IMR-90 (cell line): ENCODE measurements around the gene NENF. TPM values are rescaled to one million over a fixed set of nuclear protein-coding genes. Genes with fewer than 3 reads are reported as not detected.
A peak's percentile ranks its signal among the peaks of the same experiment; 100 is the strongest.

Source experiments
- ATAC-seq: fragments of 200-7000 bp; cut with Tn5 transposase; 2 replicates; pipeline ENCODE4 v1.9.1; 2020; ENCODE audit warnings: low read depth, mild to moderate bottlenecking, moderate library complexity
- BruUV-seq: library from RNA; stranded (reverse); fragments of 400-500 nt; replicated peaks from 2 replicates; lab custom pipeline; 2021; lab: Mats Ljungman, UMichigan
- CTCF ChIA-PET: fragments of 300-600 bp; formaldehyde crosslinking; extraction: SDS; loops from one replicate; lab custom pipeline; 2021; ENCODE audit warnings: antibody characterized with exemption; lab: Yijun Ruan, JAX
- POLR2A ChIA-PET: fragments of 300-600 bp; sonication (Branson Sonifier 250); formaldehyde crosslinking; loops from one replicate; lab custom pipeline; 2022; ENCODE audit warnings: antibody characterized with exemption; ENCODE audit not compliant: unreplicated experiment; lab: Charles Lee
- DNase-seq: peaks from one replicate; pipeline ENCODE4 v3.0.0; 2013
- H2AFZ ChIP-seq: replicated peaks from 2 replicates; pipeline ENCODE3; 2013; ENCODE audit warnings: low read length, mild to moderate bottlenecking; ENCODE audit not compliant: poor library complexity
- H2AK5ac ChIP-seq: 2 replicates; pipeline ENCODE4 v1.6.1; 2013; ENCODE audit warnings: low read depth, low read length, inconsistent platforms
- H2AK9ac ChIP-seq: replicated peaks from 2 replicates; pipeline ENCODE3; 2013; ENCODE audit warnings: mild to moderate bottlenecking, low read depth, low read length, moderate library complexity; ENCODE audit not compliant: poor library complexity
- H2BK120ac ChIP-seq: 2 replicates; pipeline ENCODE4 v1.6.1; 2013; ENCODE audit warnings: low read depth, low read length, inconsistent platforms
- H2BK15ac ChIP-seq: 3 replicates; pipeline ENCODE4 v1.6.1; 2013; ENCODE audit warnings: low read depth, low read length, inconsistent platforms
- H2BK20ac ChIP-seq: 2 replicates; pipeline ENCODE4 v1.6.1; 2013; ENCODE audit warnings: low read depth, mild to moderate bottlenecking, inconsistent platforms, low read length, moderate library complexity
- H2BK5ac ChIP-seq: 2 replicates; pipeline ENCODE4 v1.6.1; 2013; ENCODE audit warnings: mild to moderate bottlenecking, low read depth, low read length, inconsistent platforms; ENCODE audit not compliant: poor library complexity, severe bottlenecking
- H3K14ac ChIP-seq: replicated peaks from 2 replicates; pipeline ENCODE4 v1.6.1; 2013; ENCODE audit warnings: low read depth, low read length, inconsistent platforms
- H3K18ac ChIP-seq: 2 replicates; pipeline ENCODE4 v1.6.1; 2013; ENCODE audit warnings: low read depth, low read length, control low read depth
- H3K23ac ChIP-seq: 2 replicates; pipeline ENCODE4 v1.6.1; 2013; ENCODE audit warnings: low read depth, low read length, inconsistent platforms
- H3K27ac ChIP-seq: 2 replicates; pipeline ENCODE4 v1.5.1; 2013; ENCODE audit warnings: mild to moderate bottlenecking, control low read depth, low read length; ENCODE audit not compliant: insufficient read depth
- H3K27me3 ChIP-seq: 2 replicates; pipeline ENCODE4 v1.6.1; 2013; ENCODE audit warnings: low read length; ENCODE audit not compliant: control insufficient read depth, insufficient read depth
- H3K36me3 ChIP-seq: 2 replicates; pipeline ENCODE4 v1.6.1; 2013; ENCODE audit warnings: low read length, mixed read lengths; ENCODE audit not compliant: control insufficient read depth, insufficient read depth
- H3K4ac ChIP-seq: 2 replicates; pipeline ENCODE4 v1.6.1; 2013; ENCODE audit warnings: low read depth, low read length, inconsistent platforms
- H3K4me1 ChIP-seq: 2 replicates; pipeline ENCODE4 v1.6.1; 2013; ENCODE audit warnings: low read length, mixed read lengths; ENCODE audit not compliant: control insufficient read depth, insufficient read depth
- H3K4me2 ChIP-seq: 2 replicates; pipeline ENCODE4 v1.6.1; 2013; ENCODE audit warnings: low read depth, mild to moderate bottlenecking, control low read depth, low read length, moderate library complexity
- H3K4me3 ChIP-seq: 2 replicates; pipeline ENCODE4 v1.5.1; 2013; ENCODE audit warnings: low read depth, mild to moderate bottlenecking, control low read depth, low read length, moderate library complexity; ENCODE audit not compliant: insufficient read depth
- H3K56ac ChIP-seq: 2 replicates; pipeline ENCODE4 v1.6.1; 2013; ENCODE audit warnings: low read length, inconsistent platforms; ENCODE audit not compliant: insufficient read depth; ENCODE audit errors: extremely low read depth
- H3K79me1 ChIP-seq, 2 experiments: 2 replicates each; pipeline ENCODE4 v1.6.1; 2013; ENCODE audit warnings: low read length in 2 of 2, inconsistent platforms in 1 of 2, low read depth in 1 of 2
- H3K9ac ChIP-seq: 2 replicates; pipeline ENCODE4 v1.6.1; 2013; ENCODE audit warnings: low read depth, low read length, control low read depth
- H3K9me1 ChIP-seq: 2 replicates; pipeline ENCODE4 v1.6.1; 2013; ENCODE audit warnings: low read length, inconsistent platforms; ENCODE audit not compliant: insufficient read depth
- H3K9me3 ChIP-seq: 2 replicates; pipeline ENCODE4 v1.6.1; 2013; ENCODE audit warnings: low read length; ENCODE audit not compliant: control insufficient read depth, insufficient read depth
- H4K20me1 ChIP-seq: 2 replicates; pipeline ENCODE4 v1.6.1; 2013; ENCODE audit warnings: low read length, inconsistent platforms; ENCODE audit not compliant: insufficient read depth
- H4K5ac ChIP-seq: 2 replicates; pipeline ENCODE4 v1.6.1; 2013; ENCODE audit warnings: mild to moderate bottlenecking, low read depth, low read length, control low read depth
- H4K8ac ChIP-seq, 2 experiments: 2 replicates each; pipeline ENCODE4 v1.6.1; 2013; ENCODE audit warnings: low read depth in 2 of 2, low read length in 2 of 2, control low read depth in 1 of 2, inconsistent platforms in 1 of 2
- H4K91ac ChIP-seq: 2 replicates; pipeline ENCODE4 v1.6.1; 2013; ENCODE audit warnings: low read depth, low read length, inconsistent platforms; ENCODE audit not compliant: insufficient read depth
- CEBPB ChIP-seq: IDR thresholded peaks from 2 replicates; pipeline ENCODE4 v1.6.1; 2012; ENCODE audit warnings: low read depth, low read length, improper control_type of control experiment
- NFE2L2 ChIP-seq: fragments of 150-350 bp; IDR thresholded peaks from 2 replicates; pipeline ENCODE4 v1.6.1; 2016; ENCODE audit warnings: low read depth, mild to moderate bottlenecking, low read length
- RCOR1 ChIP-seq: IDR thresholded peaks from 2 replicates; pipeline ENCODE4 v1.6.1; 2012; ENCODE audit warnings: mild to moderate bottlenecking, low read length, improper control_type of control experiment; ENCODE audit not compliant: insufficient replicate concordance
- RFX5 ChIP-seq: IDR thresholded peaks from 2 replicates; pipeline ENCODE4 v1.8.0; 2012; ENCODE audit warnings: low read depth, mild to moderate bottlenecking, low read length, moderate library complexity
- USF2 ChIP-seq: fragments of 150-350 bp; IDR thresholded peaks from 2 replicates; pipeline ENCODE4 v1.6.1; 2017; ENCODE audit warnings: mild to moderate bottlenecking, antibody characterized with exemption, low read length, low read depth
- WGBS, 2 experiments: methylation state at CpG; one replicate each; pipeline versions ENCODE4 v1.1.5 to v1.1.7; 2013; ENCODE audit warnings: missing lambda C conversion rate in 2 of 2; ENCODE audit not compliant: insufficient read length in 1 of 2; ENCODE audit errors: extremely low coverage in 2 of 2; 5-methylcytosine and 5-hydroxymethylcytosine counted together
- dilution Hi-C: fragments of 300-500 bp; cut with HindIII; formaldehyde crosslinking; loops from one replicate; pipeline ENCODE4 v1.14.3; 2018; ENCODE audit warnings: low sequenced_read_pairs; ENCODE audit not compliant: unreplicated experiment
- in situ Hi-C: fragments of 300-500 bp; cut with MboI; formaldehyde crosslinking; loops from 3 replicates; pipeline ENCODE4 v1.14.3; 2019; ENCODE audit warnings: low sequenced_read_pairs, inconsistent platforms, mixed read lengths
- intact Hi-C: fragments of 100-400 bp; cut with micrococcal nuclease; formaldehyde crosslinking; loops from 2 replicates; pipeline ENCODE4 v1.10.0; 2022
- polyA plus RNA-seq, 3 experiments: library from polyadenylated mRNA; depleted of rRNA; stranded (reverse); fragments of >200 nt; gene quantifications; 2 replicates each; pipeline ENCODE4 v1.2.3, GENCODE V29; 2012; ENCODE audit warnings: low replicate concordance in 1 of 3
- total RNA-seq: library from RNA; depleted of rRNA; stranded (reverse); fragments of >200 nt; gene quantifications from 2 replicates; pipeline ENCODE4 v1.2.3, GENCODE V29; 2012

Gene NENF
- total and polyA plus RNA-seq, 2 of the 4 experiments (the other 2 are of a cell fraction), result 16.0 to 40.4 TPM

- TF ChIP-seq RFX5 (no peak), NFE2L2 (no peak)
Observed at GRCh38 chr1:212434992-212435391, 2.3 kb downstream of the NENF start (continued).

- H2AK5ac ChIP-seq, result no peak overlapping the region
- H3K18ac ChIP-seq, result no peak overlapping the region
- no peak for DNase-seq
- peaks cover 16% of the 10 kb centered on the region for H4K20me1 ChIP-seq
- no peaks in the 10 kb centered on the region for H3K9me3 ChIP-seq
- H3K56ac ChIP-seq, result no peak overlapping the region
- no peaks in the 10 kb centered on the region for H3K27me3 ChIP-seq
- H3K79me1 ChIP-seq, result peaks cover 18 to 42% of the 10 kb centered on the region in 2 experiments
- H4K8ac ChIP-seq, result no peak overlapping the region
- H3K4me1 ChIP-seq, result peaks cover 6% of the 10 kb centered on the region; the same call in 1 of the 2 replicates
- peaks cover under 1% of the 10 kb centered on the region; the same call in 1 of the 2 replicates for H3K36me3 ChIP-seq
- POLR2A ChIA-PET, result interaction anchor here (0.6 kb wide), 1 partner anchor 1055 kb away, joined by 8 read pairs; no protein-coding TSS in a partner anchor
- TF ChIP-seq CEBPB (peak; percentile 52; the same call in 1 of the 2 replicates), RCOR1 (no peak), USF2 (no peak)
- H4K91ac ChIP-seq, result no peak overlapping the region
- no peak overlapping the region for H2BK20ac ChIP-seq
- no peak overlapping the region for H3K4me3 ChIP-seq
- no peak for ATAC-seq
- no peak overlapping the region for H3K14ac ChIP-seq
- CTCF ChIA-PET, result interaction anchor here (0.6 kb wide), 1 partner anchor 18 kb away, joined by 3 read pairs; no protein-coding TSS in a partner anchor
- H3K9me1 ChIP-seq, result 0 out of 2 replicates have a peak, but pooled peaks cover 3% of the 10 kb centered on the region
- H4K5ac ChIP-seq, result no peak overlapping the region
- WGBS, 2 experiments, result 100% methylated on average over 2 of the region's 4 CpGs; no CpG with 5 or more reads in 1 of the 2 experiments
- H2AFZ ChIP-seq, result no peak overlapping the region
- H3K4ac ChIP-seq, result no peak overlapping the region
- no peak overlapping the region for H3K9ac ChIP-seq
- H2BK15ac ChIP-seq, result no peak overlapping the region
- no peak overlapping the region for H2BK5ac ChIP-seq
- no peak overlapping the region for H3K27ac ChIP-seq
- no peak overlapping the region for H3K4me2 ChIP-seq
- no peak overlapping the region for H3K23ac ChIP-seq
- intact Hi-C loops, result no loop called here
- in situ Hi-C loops, result no loop called here
- dilution Hi-C loops, result no loop called here
- H2BK120ac ChIP-seq, result no peak overlapping the region
- no TSS peak for BruUV-seq
- H2AK9ac ChIP-seq, result no peak overlapping the region
Observed at GRCh38 chr1:212437179-212437798, 4.6 kb downstream of the NENF start.
